ENCODE measurements around the gene TTC39B.

The TTC39B gene

DNA sequence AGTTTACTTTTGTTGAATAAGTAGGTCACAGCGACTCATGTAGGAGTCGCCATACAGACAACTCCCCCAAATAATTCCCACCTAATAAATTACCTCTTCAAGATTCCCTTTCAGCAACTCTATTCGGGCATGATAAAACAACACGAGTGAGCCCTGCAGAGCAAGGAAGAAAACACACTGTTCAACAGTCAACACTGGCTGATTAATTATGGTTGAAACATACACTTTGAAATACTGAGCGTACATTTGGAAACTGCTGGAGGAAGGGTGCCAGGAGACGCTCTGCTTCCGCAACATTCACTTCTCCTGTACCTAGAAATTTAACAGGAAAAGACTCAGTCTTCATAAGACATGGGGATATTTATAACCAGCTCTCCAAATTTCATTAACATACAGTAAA lies 117.5 kb downstream of the TTC39B start:
- TF ChIP-seq, protein P1, sequence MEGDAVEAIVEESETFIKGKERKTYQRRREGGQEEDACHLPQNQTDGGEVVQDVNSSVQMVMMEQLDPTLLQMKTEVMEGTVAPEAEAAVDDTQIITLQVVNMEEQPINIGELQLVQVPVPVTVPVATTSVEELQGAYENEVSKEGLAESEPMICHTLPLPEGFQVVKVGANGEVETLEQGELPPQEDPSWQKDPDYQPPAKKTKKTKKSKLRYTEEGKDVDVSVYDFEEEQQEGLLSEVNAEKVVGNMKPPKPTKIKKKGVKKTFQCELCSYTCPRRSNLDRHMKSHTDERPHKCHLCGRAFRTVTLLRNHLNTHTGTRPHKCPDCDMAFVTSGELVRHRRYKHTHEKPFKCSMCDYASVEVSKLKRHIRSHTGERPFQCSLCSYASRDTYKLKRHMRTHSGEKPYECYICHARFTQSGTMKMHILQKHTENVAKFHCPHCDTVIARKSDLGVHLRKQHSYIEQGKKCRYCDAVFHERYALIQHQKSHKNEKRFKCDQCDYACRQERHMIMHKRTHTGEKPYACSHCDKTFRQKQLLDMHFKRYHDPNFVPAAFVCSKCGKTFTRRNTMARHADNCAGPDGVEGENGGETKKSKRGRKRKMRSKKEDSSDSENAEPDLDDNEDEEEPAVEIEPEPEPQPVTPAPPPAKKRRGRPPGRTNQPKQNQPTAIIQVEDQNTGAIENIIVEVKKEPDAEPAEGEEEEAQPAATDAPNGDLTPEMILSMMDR (IDR thresholded peaks at IDR 0.05; ENCODE audit: control extremely low read depth, extremely low read depth, low read depth, missing control alignments) = no peak
- ChIA-PET CTCF (no interaction called here), POLR2A (no interaction called here)
- no peak for DNase-seq (ENCODE audit: extremely low spot score)

DNA sequence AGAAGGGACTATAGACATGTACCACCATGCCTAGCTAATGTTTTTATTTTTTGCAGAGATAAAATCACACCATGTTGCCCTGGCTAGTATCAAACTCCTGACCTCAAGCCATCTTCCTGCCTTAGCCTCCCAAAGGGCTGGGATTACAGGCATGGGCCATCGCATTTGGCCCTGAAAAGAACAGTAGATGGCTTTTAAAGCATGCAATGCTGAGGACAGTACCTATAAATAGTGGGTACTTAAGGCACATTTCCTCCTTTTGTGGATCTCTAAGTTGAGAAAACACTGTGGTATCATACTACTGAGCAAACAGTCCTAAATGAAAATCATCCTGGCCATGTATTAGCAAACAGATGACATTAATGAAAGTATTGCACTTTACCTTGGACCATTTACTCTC lies 119.4 kb downstream of the TTC39B start:
- POLR2A ChIA-PET = no interaction called here
- CTCF ChIA-PET = interaction anchor here (1.5 to 2.2 kb wide), 2 partner anchors 10 to 360 kb away, joined by 3 to 6 read pairs; no protein-coding TSS in a partner anchor
- no peak for DNase-seq (ENCODE audit: extremely low spot score)
- TF ChIP-seq, protein P1 (IDR thresholded peaks at IDR 0.05; ENCODE audit: control extremely low read depth, extremely low read depth, low read depth, missing control alignments) = no peak

- ChIA-PET CTCF (interaction anchor here (1.2 kb wide), 1 partner anchor 41 kb away, joined by 3 read pairs; no protein-coding TSS in a partner anchor), POLR2A (no interaction called here)
- TF ChIP-seq, protein P1 (IDR thresholded peaks at IDR 0.05; ENCODE audit: control extremely low read depth, extremely low read depth, low read depth, missing control alignments) = no peak
- DNase-seq (ENCODE audit: extremely low spot score) = no peak
These were observed 124.3 kb downstream of the TTC39B start for GRCh38 chr9:15182730-15183129.

DNA sequence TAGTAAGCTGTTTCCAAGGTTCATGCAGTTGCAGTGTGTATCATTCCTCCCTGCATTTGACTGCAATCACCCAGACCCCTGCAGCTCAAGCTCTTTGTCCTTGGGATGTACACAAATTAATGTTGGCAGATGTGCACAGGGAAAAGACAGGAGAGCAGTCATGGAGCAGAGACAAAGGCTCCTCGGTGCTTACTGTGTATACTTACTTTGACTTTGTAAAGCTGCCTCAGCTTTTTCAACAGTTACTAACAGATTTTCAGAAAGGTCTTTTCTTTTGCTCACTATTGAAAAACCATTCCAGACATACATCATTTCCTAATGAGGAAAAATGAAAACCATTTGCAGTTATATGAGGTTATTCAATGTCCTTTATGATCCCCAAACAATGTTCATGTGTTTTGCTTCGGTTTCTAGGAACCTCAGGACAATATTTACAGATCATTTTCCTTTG lies 124.9 kb downstream of the TTC39B start:
- DNase-seq (ENCODE audit: extremely low spot score) = no peak
- POLR2A ChIA-PET = no interaction called here
- TF ChIP-seq, protein P1 (IDR thresholded peaks at IDR 0.05; ENCODE audit: control extremely low read depth, extremely low read depth, low read depth, missing control alignments) = no peak

DNA sequence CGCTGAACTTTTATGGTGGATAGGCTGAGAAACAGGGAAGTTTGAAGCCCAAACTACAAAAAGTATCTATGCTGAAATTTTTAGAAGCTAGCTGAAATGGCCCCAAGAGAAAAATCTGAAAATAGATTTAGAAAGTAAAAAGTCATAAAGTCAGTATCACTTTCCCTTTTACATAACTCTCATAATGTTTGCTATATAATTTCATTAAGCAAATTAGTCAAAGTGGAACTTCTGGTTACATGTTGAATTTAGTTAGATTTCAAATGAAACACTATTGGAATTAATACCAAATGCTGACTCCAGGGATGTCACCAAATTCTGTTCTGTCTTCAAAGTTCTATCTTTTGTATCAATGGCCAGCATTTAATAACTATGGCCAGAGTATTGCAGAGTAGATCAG lies 126.9 kb downstream of the TTC39B start:
- POLR2A ChIA-PET = no interaction called here
- CTCF ChIA-PET = no interaction called here

More for the DNA sequence above, 124.9 kb downstream of the TTC39B start:
- CTCF ChIA-PET = interaction anchor here (1.2 kb wide), 1 partner anchor 40 kb away, joined by 3 read pairs; no protein-coding TSS in a partner anchor

GRCh38 chr9:15178631-15179030 lies 128.4 kb downstream of the TTC39B start:
- CTCF ChIA-PET = interaction anchor here (1.0 kb wide), 1 partner anchor 374 kb away, joined by 3 read pairs; the partner anchor contains the start of gene CCDC171
- TF ChIP-seq, protein P1 (IDR thresholded peaks at IDR 0.05; ENCODE audit: control extremely low read depth, extremely low read depth, low read depth, missing control alignments) = no peak
- no peak for DNase-seq (ENCODE audit: extremely low spot score)
- POLR2A ChIA-PET = no interaction called here

More for the DNA sequence above, 126.9 kb downstream of the TTC39B start:
- TF ChIP-seq, protein P1 (IDR thresholded peaks at IDR 0.05; ENCODE audit: control extremely low read depth, extremely low read depth, low read depth, missing control alignments) = no peak
- DNase-seq (ENCODE audit: extremely low spot score) = no peak

Data from GM10248 (cell line).